Kidney (tissue), 14 donors: ENCODE results near the gene CYSTM1. TPM values are rescaled to one million over a fixed set of nuclear protein-coding genes. Genes with fewer than 3 reads are reported as not detected.

ENCODE experiments used
- DNase-seq, 5 donors: peaks; one replicate each; pipeline ENCODE4 v3.0.0-alpha.2; 2013 to 2020
- FAIRE-seq: peaks from 2 replicates; lab custom pipeline; 2012; peaks lifted over from hg19 to GRCh38; lab: Jason Lieb, UNC
- H3K27ac ChIP-seq, 2 donors: one replicate each; pipeline ENCODE4 v1.7.0; 2013; ENCODE audit warnings: low read depth in 2 of 2, low read length in 2 of 2, inconsistent platforms in 1 of 2
- H3K27me3 ChIP-seq: one replicate; pipeline ENCODE4 v1.7.1; 2013; ENCODE audit warnings: low read length, inconsistent platforms; ENCODE audit not compliant: control insufficient read depth, insufficient read depth
- H3K36me3 ChIP-seq, 3 donors: one replicate each; pipeline versions ENCODE4 v1.7.0 to v1.7.1; 2013; ENCODE audit warnings: low read length in 3 of 3, control low read depth in 1 of 3, inconsistent platforms in 1 of 3; ENCODE audit not compliant: insufficient read depth in 3 of 3, control insufficient read depth in 2 of 3
- H3K4me1 ChIP-seq, 3 donors: one replicate each; pipeline versions ENCODE4 v1.7.0 to v1.7.1; 2013; ENCODE audit warnings: low read length in 3 of 3, inconsistent platforms in 1 of 3, low read depth in 1 of 3; ENCODE audit not compliant: control insufficient read depth in 2 of 3, insufficient read depth in 2 of 3
- H3K4me3 ChIP-seq, 3 donors: one replicate each; pipeline versions ENCODE4 v1.7.0 to v1.8.1; 2013; ENCODE audit warnings: low read length in 3 of 3, control low read depth in 1 of 3, inconsistent platforms in 1 of 3
- H3K9ac ChIP-seq, 3 donors: one replicate each; pipeline versions ENCODE4 v1.7.0 to v1.7.1; 2013; ENCODE audit warnings: low read length in 3 of 3, control low read depth in 1 of 3, inconsistent platforms in 1 of 3
- H3K9me3 ChIP-seq, 3 donors: one replicate each; pipeline versions ENCODE4 v1.7.0 to v1.7.1; 2013; ENCODE audit warnings: low read length in 3 of 3, control low read depth in 1 of 3, inconsistent platforms in 1 of 3; ENCODE audit not compliant: control insufficient read depth in 2 of 3, insufficient read depth in 1 of 3
- CTCF ChIP-seq: IDR thresholded peaks from 3 replicates; pipeline ENCODE4 v1.5.1; 2012; ENCODE audit warnings: mild to moderate bottlenecking, moderate library complexity, borderline replicate concordance; ENCODE audit not compliant: insufficient read depth; ENCODE audit errors: extremely low read depth
- intact Hi-C: fragments of 100-400 bp; cut with DNase I; formaldehyde crosslinking; loops from one replicate; pipeline ENCODE4 v1.11.1; 2022
- polyA plus RNA-seq: library from polyadenylated mRNA; stranded (reverse); fragments of 350-450 nt; fragmentation: Illumina TruSeq; extraction: RNeasy Lipid Tissue Mini Kit (QIAGEN cat#74804); gene quantifications from one replicate; pipeline ENCODE4 v1.2.3, GENCODE V29; 2014; ENCODE audit warnings: low read depth, low replicate concordance; ENCODE audit not compliant: insufficient read depth
- total RNA-seq: library from RNA; stranded (reverse); fragmentation: NEBNext Ultra II Directional; extraction: Animal tissue kit (Norgen Biotek cat#: 25700); gene quantifications from one replicate; pipeline ENCODE4 v1.2.1, GENCODE V29; 2021
- donor health status: control.
- donor health status: control.
- donor health status: control.
- donor health status: control.
- donor health status: control.
- donor health status: DM: yes; HTN: yes; CAD: no.
- donor health status: Normal renal cell carcinoma (clear cell type).

Gene CYSTM1
- total and polyA plus RNA-seq, 2 donors from 2014 or later = 157 to 485 TPM

GRCh38 chr5:140131967-140132409, 43.0 kb upstream of the CYSTM1 start:
- Histone ChIP-seq H3K9me3 (no peaks in the 10 kb centered on the region), H3K27me3 (no peaks in the 10 kb centered on the region), H3K4me3 (no peak overlapping the region), H3K4me1 (peaks cover 0 to 10% (median 2%) of the 10 kb centered on the region in 3 donors), H3K9ac (no peak overlapping the region), H3K27ac (no peak overlapping the region), H3K36me3 (no peaks in the 10 kb centered on the region)
- no peak for TF ChIP-seq CTCF
- FAIRE-seq (no peak), DNase-seq (peak in 1 of 5 donors; percentile 83)
- intact Hi-C loops = no loop called here

- Histone ChIP-seq H3K4me1 (peaks cover 0 to 10% (median 9%) of the 10 kb centered on the region in 3 donors), H3K27ac (no peak overlapping the region), H3K9me3 (no peaks in the 10 kb centered on the region), H3K27me3 (no peaks in the 10 kb centered on the region), H3K9ac (no peak overlapping the region), H3K4me3 (no peak overlapping the region), H3K36me3 (no peaks in the 10 kb centered on the region)
- no peak for TF ChIP-seq CTCF
- no peak for DNase-seq
- FAIRE-seq = no peak
- intact Hi-C loops = no loop called here
These were observed 41.3 kb upstream of the CYSTM1 start for GRCh38 chr5:140133514-140134167.

- intact Hi-C loops = no loop called here
- Histone ChIP-seq H3K4me3 (no peak overlapping the region), H3K27ac (no peak overlapping the region), H3K36me3 (no peaks in the 10 kb centered on the region), H3K4me1 (peaks cover 0 to 10% (median 9%) of the 10 kb centered on the region in 3 donors), H3K9ac (no peak overlapping the region), H3K27me3 (no peaks in the 10 kb centered on the region), H3K9me3 (no peaks in the 10 kb centered on the region)
- no peak for TF ChIP-seq CTCF
- DNase-seq (no peak), FAIRE-seq (no peak)
These were observed 40.6 kb upstream of the CYSTM1 start for GRCh38 chr5:140134277-140134935.
